ENCODE results near the gene SURF1. TPM values are rescaled to one million over a fixed set of nuclear protein-coding genes. Genes with fewer than 3 reads are reported as not detected.

SURF1 gene
- total RNA-seq, 1 donor from 2014 or later, result 42.9 TPM

GRCh38 chr9:133402689-133403088 lies 46.4 kb upstream of the SURF1 start:
- Mint-ChIP-seq H3K36me3 (ENCODE audit: insufficient read depth) (peaks cover 9% of the 10 kb centered on the region), H3K27me3 (no peaks in the 10 kb centered on the region), H3K9me3 (ENCODE audit: low read depth) (no peaks in the 10 kb centered on the region), H3K27ac (no peak overlapping the region), H3K4me1 (ENCODE audit: low read depth) (no peaks in the 10 kb centered on the region), H3K4me3 (ENCODE audit: low read depth) (no peak overlapping the region)
- DNase-seq (ENCODE audit: low spot score, unreplicated experiment), result no peak
- TF ChIP-seq CTCF (IDR thresholded peaks at IDR 0.05; ENCODE audit: unreplicated experiment), result no peak

GRCh38 chr9:133401588-133401987 lies 45.3 kb upstream of the SURF1 start:
- peaks cover 5% of the 10 kb centered on the region for H3K27me3 Mint-ChIP-seq
- no peak overlapping the region for H3K4me3 Mint-ChIP-seq (ENCODE audit: low read depth)
- DNase-seq (ENCODE audit: low spot score, unreplicated experiment), result no peak
- no peak overlapping the region for H3K27ac Mint-ChIP-seq
- H3K9me3 Mint-ChIP-seq (ENCODE audit: low read depth), result no peaks in the 10 kb centered on the region
- H3K4me1 Mint-ChIP-seq (ENCODE audit: low read depth), result no peaks in the 10 kb centered on the region
- TF ChIP-seq CTCF (IDR thresholded peaks at IDR 0.05; ENCODE audit: unreplicated experiment), result no peak
- peaks cover 4% of the 10 kb centered on the region for H3K36me3 Mint-ChIP-seq (ENCODE audit: insufficient read depth)

- no peak for TF ChIP-seq CTCF (IDR thresholded peaks at IDR 0.05; ENCODE audit: unreplicated experiment)
- Mint-ChIP-seq H3K27ac (no peak overlapping the region), H3K4me3 (ENCODE audit: low read depth) (no peak overlapping the region), H3K4me1 (ENCODE audit: low read depth) (no peaks in the 10 kb centered on the region), H3K36me3 (ENCODE audit: insufficient read depth) (peaks cover 3% of the 10 kb centered on the region), H3K9me3 (ENCODE audit: low read depth) (no peaks in the 10 kb centered on the region), H3K27me3 (peaks cover 9% of the 10 kb centered on the region)
- DNase-seq (ENCODE audit: low spot score, unreplicated experiment), result no peak
Observed at GRCh38 chr9:133400292-133400691, 44.0 kb upstream of the SURF1 start.

- H3K9me3 Mint-ChIP-seq (ENCODE audit: low read depth), result no peaks in the 10 kb centered on the region
- no peak overlapping the region for H3K4me3 Mint-ChIP-seq (ENCODE audit: low read depth)
- no peak for DNase-seq (ENCODE audit: low spot score, unreplicated experiment)
- H3K27me3 Mint-ChIP-seq, result peaks cover 9% of the 10 kb centered on the region
- no peak for TF ChIP-seq CTCF (IDR thresholded peaks at IDR 0.05; ENCODE audit: unreplicated experiment)
- no peak overlapping the region for H3K27ac Mint-ChIP-seq
- H3K4me1 Mint-ChIP-seq (ENCODE audit: low read depth), result no peaks in the 10 kb centered on the region
- no peaks in the 10 kb centered on the region for H3K36me3 Mint-ChIP-seq (ENCODE audit: insufficient read depth)
Observed at GRCh38 chr9:133397895-133398294, 41.6 kb upstream of the SURF1 start.

GRCh38 chr9:133397370-133397769 lies 41.1 kb upstream of the SURF1 start:
- Mint-ChIP-seq H3K4me3 (ENCODE audit: low read depth) (no peak overlapping the region), H3K27ac (peak overlapping the region; percentile 47)
- no peak for TF ChIP-seq CTCF (IDR thresholded peaks at IDR 0.05; ENCODE audit: unreplicated experiment)

More at GRCh38 chr9:133397370-133397769, 41.1 kb upstream of the SURF1 start:
- H3K36me3 Mint-ChIP-seq (ENCODE audit: insufficient read depth), result no peaks in the 10 kb centered on the region
- H3K9me3 Mint-ChIP-seq (ENCODE audit: low read depth), result no peaks in the 10 kb centered on the region
- no peaks in the 10 kb centered on the region for H3K4me1 Mint-ChIP-seq (ENCODE audit: low read depth)
- H3K27me3 Mint-ChIP-seq, result peaks cover 9% of the 10 kb centered on the region
- no peak for DNase-seq (ENCODE audit: low spot score, unreplicated experiment)
